HepG2 (cell line): ENCODE results near the gene TRAPPC4. TPM values are rescaled to one million over a fixed set of nuclear protein-coding genes. Genes with fewer than 3 reads are reported as not detected.

Source experiments
- CENPX ChIP-seq: sonication (generic); formaldehyde crosslinking; IDR thresholded peaks from 2 replicates; pipeline ENCODE4 v1.9.0; 2021; ENCODE audit warnings: mild to moderate bottlenecking, missing genetic modification reagents, moderate library complexity
- HIVEP1 ChIP-seq: sonication (generic); formaldehyde crosslinking; IDR thresholded peaks from 2 replicates; pipeline ENCODE4 v1.4.0; 2020; ENCODE audit warnings: mild to moderate bottlenecking, missing genetic modification reagents
- KAT2B ChIP-seq: fragments of 150-350 bp; IDR thresholded peaks from 2 replicates; pipeline ENCODE4 v1.6.1; 2014; ENCODE audit warnings: low read depth, low read length, borderline replicate concordance
- KDM2A ChIP-seq: sonication (generic); formaldehyde crosslinking; IDR thresholded peaks from 2 replicates; pipeline ENCODE4 v1.4.0; 2020; ENCODE audit warnings: low read depth, missing genetic modification reagents, borderline replicate concordance
- KDM4B ChIP-seq: sonication (generic); formaldehyde crosslinking; IDR thresholded peaks from 2 replicates; pipeline ENCODE4 v1.4.0; 2020; ENCODE audit warnings: missing genetic modification reagents
- MIXL1 ChIP-seq: IDR thresholded peaks from 2 replicates; pipeline ENCODE4 v1.6.1; 2016
- PLSCR1 ChIP-seq: sonication (generic); formaldehyde crosslinking; IDR thresholded peaks from 2 replicates; pipeline ENCODE4 v1.5.0; 2020; ENCODE audit warnings: missing genetic modification reagents, mild to moderate bottlenecking, borderline replicate concordance
- TAF15 ChIP-seq: fragments of 200-400 bp; formaldehyde crosslinking; IDR thresholded peaks from one replicate; pipeline ENCODE4 v1.6.1; 2018; ENCODE audit warnings: mild to moderate bottlenecking, low read depth, low read length; ENCODE audit not compliant: poor library complexity, severe bottlenecking
- TBX3 ChIP-seq: fragments of 450-650 bp; IDR thresholded peaks from 2 replicates; pipeline ENCODE4 v1.6.1; 2017; ENCODE audit warnings: antibody characterized with exemption, mild to moderate bottlenecking, inconsistent platforms, borderline replicate concordance
- ZBTB38 ChIP-seq: sonication (generic); formaldehyde crosslinking; IDR thresholded peaks from 2 replicates; pipeline ENCODE4 v1.5.1; 2020; ENCODE audit warnings: mild to moderate bottlenecking, missing genetic modification reagents
- ZBTB4 ChIP-seq: sonication (generic); formaldehyde crosslinking; IDR thresholded peaks from 2 replicates; pipeline ENCODE4 v1.4.0; 2020; ENCODE audit warnings: missing genetic modification reagents, mild to moderate bottlenecking, borderline replicate concordance
- ZNF3 ChIP-seq: IDR thresholded peaks from 2 replicates; pipeline ENCODE4 v1.7.0; 2017; ENCODE audit warnings: inconsistent platforms
- ZNF605 ChIP-seq: sonication (generic); formaldehyde crosslinking; IDR thresholded peaks from 2 replicates; pipeline ENCODE4 v1.8.0; 2022; ENCODE audit warnings: mild to moderate bottlenecking, missing genetic modification reagents
- ZNF619 ChIP-seq: sonication (generic); formaldehyde crosslinking; IDR thresholded peaks from 2 replicates; pipeline ENCODE4 v1.4.0; 2020; ENCODE audit warnings: mild to moderate bottlenecking, missing genetic modification reagents
- ZNF891 ChIP-seq: sonication (generic); formaldehyde crosslinking; IDR thresholded peaks from 2 replicates; pipeline ENCODE4 v1.5.0; 2020; ENCODE audit warnings: mild to moderate bottlenecking, missing genetic modification reagents
- ZSCAN25 ChIP-seq: sonication (generic); formaldehyde crosslinking; IDR thresholded peaks from 2 replicates; pipeline ENCODE4 v1.8.0; 2022; ENCODE audit warnings: mild to moderate bottlenecking, missing genetic modification reagents
- polyA plus RNA-seq, 8 experiments: library from polyadenylated mRNA; depleted of rRNA in 3 of 8; stranded (reverse) in 7 of 8; unstranded in 1 of 8; fragments of >200 nt; fragmentation: Illumina TruSeq in 4 of 8; extraction: Trizol in 4 of 8; gene quantifications; 2 replicates each; pipeline versions ENCODE4 v1.2.1 to v1.2.3, GENCODE V29; 2011 to 2016; ENCODE audit warnings: low read depth in 4 of 8, missing spikeins in 1 of 8, mixed read lengths in 1 of 8; ENCODE audit not compliant: insufficient read depth in 1 of 8
- total RNA-seq, 5 experiments: library from RNA; depleted of rRNA; stranded (reverse); fragments of >200 nt; fragmentation: Illumina TruSeq; extraction: Trizol; gene quantifications; 2 replicates each; pipeline ENCODE4 v1.2.3, GENCODE V29; 2016; ENCODE audit warnings: low read depth in 1 of 5
- TF ChIP-seq, protein P1 (sequence below): sonication (generic); formaldehyde crosslinking; IDR thresholded peaks from 2 replicates; pipeline ENCODE4 v1.4.0; 2020; ENCODE audit warnings: missing genetic modification reagents
- TF ChIP-seq, protein P2 (sequence below): sonication (generic); formaldehyde crosslinking; IDR thresholded peaks from 2 replicates; pipeline ENCODE4; 2020; ENCODE audit warnings: missing genetic modification reagents, mild to moderate bottlenecking, borderline replicate concordance
- TF ChIP-seq, protein P3 (sequence below): sonication (generic); formaldehyde crosslinking; IDR thresholded peaks from 2 replicates; pipeline ENCODE4 v1.5.1; 2020; ENCODE audit warnings: mild to moderate bottlenecking, missing genetic modification reagents, moderate library complexity

TRAPPC4 gene
- total and polyA plus RNA-seq, 2 of the 13 experiments (the other 11 are each of a cell fraction or from before 2014, with no cell fraction given) = 97.4 to 140 TPM

DNA sequence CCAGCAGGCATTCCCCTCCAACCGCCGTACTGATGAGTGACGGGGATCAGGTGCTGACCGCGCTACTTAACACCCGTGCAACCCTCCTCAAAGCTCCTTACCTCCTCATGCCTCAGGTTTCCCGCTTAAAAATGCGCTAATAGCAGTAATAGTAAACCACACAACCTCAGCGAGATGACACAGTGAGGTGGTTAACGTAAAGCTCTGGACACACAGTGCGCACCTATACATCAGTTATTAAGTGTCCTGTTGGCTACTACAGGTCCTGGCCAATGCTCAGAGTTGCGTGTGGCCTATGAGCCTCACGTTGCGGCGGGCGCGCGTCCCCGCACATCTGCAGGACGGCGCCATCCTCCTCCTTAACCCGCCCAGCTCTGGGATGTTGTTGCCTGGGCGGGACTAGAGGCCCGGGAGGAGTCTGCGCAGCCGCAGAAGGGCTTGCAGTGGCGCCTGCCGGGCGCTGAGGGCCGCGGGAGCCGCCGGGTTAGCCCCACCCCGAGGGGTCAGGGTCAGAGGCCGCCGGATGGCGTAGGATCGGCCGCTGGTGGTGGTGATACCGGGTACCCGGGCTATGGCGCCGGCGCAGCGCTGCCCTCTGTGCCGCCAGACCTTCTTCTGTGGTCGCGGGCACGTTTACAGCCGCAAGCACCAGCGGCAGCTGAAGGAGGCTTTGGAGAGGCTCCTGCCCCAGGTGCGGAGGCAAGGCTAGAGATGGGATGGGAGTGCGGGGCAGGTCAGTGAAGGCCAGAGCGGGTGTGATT lies 20.8 kb upstream of the TRAPPC4 start, which contains the start of gene CENATAC (continued):
- TF ChIP-seq, protein P1, sequence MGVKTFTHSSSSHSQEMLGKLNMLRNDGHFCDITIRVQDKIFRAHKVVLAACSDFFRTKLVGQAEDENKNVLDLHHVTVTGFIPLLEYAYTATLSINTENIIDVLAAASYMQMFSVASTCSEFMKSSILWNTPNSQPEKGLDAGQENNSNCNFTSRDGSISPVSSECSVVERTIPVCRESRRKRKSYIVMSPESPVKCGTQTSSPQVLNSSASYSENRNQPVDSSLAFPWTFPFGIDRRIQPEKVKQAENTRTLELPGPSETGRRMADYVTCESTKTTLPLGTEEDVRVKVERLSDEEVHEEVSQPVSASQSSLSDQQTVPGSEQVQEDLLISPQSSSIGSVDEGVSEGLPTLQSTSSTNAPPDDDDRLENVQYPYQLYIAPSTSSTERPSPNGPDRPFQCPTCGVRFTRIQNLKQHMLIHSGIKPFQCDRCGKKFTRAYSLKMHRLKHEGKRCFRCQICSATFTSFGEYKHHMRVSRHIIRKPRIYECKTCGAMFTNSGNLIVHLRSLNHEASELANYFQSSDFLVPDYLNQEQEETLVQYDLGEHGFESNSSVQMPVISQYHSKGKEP (CRISPR knock-in tag) = no peak
- TF ChIP-seq, protein P2, sequence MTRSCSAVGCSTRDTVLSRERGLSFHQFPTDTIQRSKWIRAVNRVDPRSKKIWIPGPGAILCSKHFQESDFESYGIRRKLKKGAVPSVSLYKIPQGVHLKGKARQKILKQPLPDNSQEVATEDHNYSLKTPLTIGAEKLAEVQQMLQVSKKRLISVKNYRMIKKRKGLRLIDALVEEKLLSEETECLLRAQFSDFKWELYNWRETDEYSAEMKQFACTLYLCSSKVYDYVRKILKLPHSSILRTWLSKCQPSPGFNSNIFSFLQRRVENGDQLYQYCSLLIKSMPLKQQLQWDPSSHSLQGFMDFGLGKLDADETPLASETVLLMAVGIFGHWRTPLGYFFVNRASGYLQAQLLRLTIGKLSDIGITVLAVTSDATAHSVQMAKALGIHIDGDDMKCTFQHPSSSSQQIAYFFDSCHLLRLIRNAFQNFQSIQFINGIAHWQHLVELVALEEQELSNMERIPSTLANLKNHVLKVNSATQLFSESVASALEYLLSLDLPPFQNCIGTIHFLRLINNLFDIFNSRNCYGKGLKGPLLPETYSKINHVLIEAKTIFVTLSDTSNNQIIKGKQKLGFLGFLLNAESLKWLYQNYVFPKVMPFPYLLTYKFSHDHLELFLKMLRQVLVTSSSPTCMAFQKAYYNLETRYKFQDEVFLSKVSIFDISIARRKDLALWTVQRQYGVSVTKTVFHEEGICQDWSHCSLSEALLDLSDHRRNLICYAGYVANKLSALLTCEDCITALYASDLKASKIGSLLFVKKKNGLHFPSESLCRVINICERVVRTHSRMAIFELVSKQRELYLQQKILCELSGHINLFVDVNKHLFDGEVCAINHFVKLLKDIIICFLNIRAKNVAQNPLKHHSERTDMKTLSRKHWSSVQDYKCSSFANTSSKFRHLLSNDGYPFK (CRISPR knock-in tag) = peak; percentile 41; the same call in 1 of the 2 replicates
- peak; percentile 46; the same call in 1 of the 2 replicates for TF ChIP-seq ZNF891 (CRISPR knock-in tag)
- peak; percentile 51; the same call in 1 of the 2 replicates for TF ChIP-seq ZBTB4 (CRISPR knock-in tag)
- TF ChIP-seq ZSCAN25 = no peak
- TF ChIP-seq KDM2A = peak; percentile 91
- no peak for TF ChIP-seq TBX3
- TF ChIP-seq HIVEP1 = no peak
- TF ChIP-seq KAT2B = no peak
- TF ChIP-seq, protein P3, sequence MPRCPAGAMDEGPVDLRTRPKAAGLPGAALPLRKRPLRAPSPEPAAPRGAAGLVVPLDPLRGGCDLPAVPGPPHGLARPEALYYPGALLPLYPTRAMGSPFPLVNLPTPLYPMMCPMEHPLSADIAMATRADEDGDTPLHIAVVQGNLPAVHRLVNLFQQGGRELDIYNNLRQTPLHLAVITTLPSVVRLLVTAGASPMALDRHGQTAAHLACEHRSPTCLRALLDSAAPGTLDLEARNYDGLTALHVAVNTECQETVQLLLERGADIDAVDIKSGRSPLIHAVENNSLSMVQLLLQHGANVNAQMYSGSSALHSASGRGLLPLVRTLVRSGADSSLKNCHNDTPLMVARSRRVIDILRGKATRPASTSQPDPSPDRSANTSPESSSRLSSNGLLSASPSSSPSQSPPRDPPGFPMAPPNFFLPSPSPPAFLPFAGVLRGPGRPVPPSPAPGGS (CRISPR knock-in tag) = no peak; the same call in 1 of the 2 replicates
- TF ChIP-seq PLSCR1 (CRISPR knock-in tag) = no peak
- TF ChIP-seq ZBTB38 = peak; percentile 54; the same call in 1 of the 2 replicates
- TF ChIP-seq ZNF605 (CRISPR knock-in tag) = no peak; the same call in 1 of the 2 replicates
- 0 out of 2 replicates have a peak, but pooled peaks have one; percentile 19 for TF ChIP-seq ZNF619 (CRISPR knock-in tag)
- no peak; the same call in 1 of the 2 replicates for TF ChIP-seq MIXL1 (CRISPR knock-in tag)
- TF ChIP-seq ZNF3 = no peak
- peak; percentile 24; the same call in 1 of the 2 replicates for TF ChIP-seq KDM4B (CRISPR knock-in tag)
- no peak for TF ChIP-seq TAF15
- TF ChIP-seq CENPX (CRISPR knock-in tag) = no peak
